SU-DHL-6 (cell line): ENCODE results near the gene BLMH.

ENCODE experiments used
- EZH2phosphoT487 ChIP-seq: fragments of 200-600 bp; sonication (generic), shearing (Covaris generic); conservative IDR thresholded peaks from 2 replicates; pipeline ENCODE4 v1.6.1; 2018; ENCODE audit warnings: mild to moderate bottlenecking, antibody characterized with exemption, low read length, moderate library complexity, mixed read lengths
- TF ChIP-seq, protein P1 (sequence below): fragments of 200-600 bp; sonication (generic); IDR thresholded peaks from one replicate; pipeline ENCODE4 v1.5.1; 2017; ENCODE audit warnings: antibody characterized with exemption, mild to moderate bottlenecking, low read length, moderate library complexity; ENCODE audit not compliant: insufficient read depth, poor library complexity, severe bottlenecking

- TF ChIP-seq, protein P1, sequence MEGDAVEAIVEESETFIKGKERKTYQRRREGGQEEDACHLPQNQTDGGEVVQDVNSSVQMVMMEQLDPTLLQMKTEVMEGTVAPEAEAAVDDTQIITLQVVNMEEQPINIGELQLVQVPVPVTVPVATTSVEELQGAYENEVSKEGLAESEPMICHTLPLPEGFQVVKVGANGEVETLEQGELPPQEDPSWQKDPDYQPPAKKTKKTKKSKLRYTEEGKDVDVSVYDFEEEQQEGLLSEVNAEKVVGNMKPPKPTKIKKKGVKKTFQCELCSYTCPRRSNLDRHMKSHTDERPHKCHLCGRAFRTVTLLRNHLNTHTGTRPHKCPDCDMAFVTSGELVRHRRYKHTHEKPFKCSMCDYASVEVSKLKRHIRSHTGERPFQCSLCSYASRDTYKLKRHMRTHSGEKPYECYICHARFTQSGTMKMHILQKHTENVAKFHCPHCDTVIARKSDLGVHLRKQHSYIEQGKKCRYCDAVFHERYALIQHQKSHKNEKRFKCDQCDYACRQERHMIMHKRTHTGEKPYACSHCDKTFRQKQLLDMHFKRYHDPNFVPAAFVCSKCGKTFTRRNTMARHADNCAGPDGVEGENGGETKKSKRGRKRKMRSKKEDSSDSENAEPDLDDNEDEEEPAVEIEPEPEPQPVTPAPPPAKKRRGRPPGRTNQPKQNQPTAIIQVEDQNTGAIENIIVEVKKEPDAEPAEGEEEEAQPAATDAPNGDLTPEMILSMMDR = no peak
- no peak for TF ChIP-seq EZH2phosphoT487
Observed at GRCh38 chr17:30290696-30291542, 825 bp downstream of the BLMH start.
